Renal cortical epithelial cell (primary cell): ENCODE data around the gene GRK5. TPM values are rescaled to one million over a fixed set of nuclear protein-coding genes. Genes with fewer than 3 reads are reported as not detected.

Experiments used
- DNase-seq: peaks from one replicate; pipeline ENCODE4 v3.0.0-alpha.2; 2011; ENCODE audit warnings: low read depth
- total RNA-seq: library from RNA; depleted of rRNA; stranded (reverse); fragments of >200 nt; gene quantifications from 2 replicates; pipeline ENCODE4 v1.2.3, GENCODE V29; 2014

GRK5 gene
- total RNA-seq, 1 donor from 2014 or later = 1.1 TPM

DNA sequence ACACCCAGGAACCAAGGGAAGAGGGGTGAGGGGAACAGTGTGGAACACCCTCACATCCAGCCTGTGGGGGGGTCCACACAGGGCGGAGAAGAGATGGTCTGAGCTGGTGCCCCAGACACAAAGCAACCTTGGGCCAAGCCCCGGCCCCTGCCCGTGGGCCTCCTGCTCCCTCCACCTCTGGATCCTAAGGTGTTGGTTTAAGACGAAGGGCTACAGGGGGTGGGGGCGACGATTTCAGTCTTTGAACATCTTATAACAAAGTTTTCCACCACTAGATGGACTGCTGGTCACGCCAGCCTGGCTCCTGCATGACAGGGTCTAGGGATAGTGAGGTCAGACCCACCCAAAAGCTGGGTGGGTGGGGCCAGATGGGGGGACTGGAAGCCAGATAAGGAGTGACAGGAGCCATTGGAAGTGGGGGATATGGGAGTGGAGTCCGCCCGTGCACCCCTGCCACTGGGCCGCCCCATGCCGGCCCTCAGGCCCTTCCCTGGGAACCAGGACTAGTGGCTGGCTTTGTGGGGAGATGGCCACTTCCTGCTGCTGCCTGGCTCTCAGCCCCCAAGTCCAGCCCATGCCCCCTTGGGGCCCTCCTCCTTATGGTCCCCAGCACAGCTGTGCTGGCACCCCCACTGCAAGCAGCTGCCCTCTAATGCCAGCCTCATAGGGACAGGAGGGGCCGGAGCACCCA, 236.7 kb downstream of the GRK5 start:
- no peak for DNase-seq

DNA sequence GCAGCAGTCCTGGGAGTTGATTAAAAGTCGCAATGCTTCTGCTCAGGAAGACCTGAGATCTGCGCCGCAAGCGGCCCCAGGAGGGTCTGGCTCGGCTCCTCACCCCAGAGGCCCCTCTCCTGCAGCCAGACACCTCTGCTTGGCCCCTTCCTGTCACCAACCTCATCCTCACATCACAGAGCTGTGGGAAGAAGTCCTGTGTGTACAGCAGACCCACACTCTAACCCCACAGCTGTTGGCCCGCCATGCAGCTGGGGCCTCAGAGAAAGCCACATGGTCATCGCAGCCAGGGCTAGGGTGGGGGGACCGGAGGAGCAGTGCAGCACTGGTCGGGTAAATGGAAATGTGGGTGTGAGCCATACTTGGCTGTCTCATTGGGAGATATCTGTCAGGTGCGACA, 237.5 kb downstream of the GRK5 start:
- no peak for DNase-seq

DNA sequence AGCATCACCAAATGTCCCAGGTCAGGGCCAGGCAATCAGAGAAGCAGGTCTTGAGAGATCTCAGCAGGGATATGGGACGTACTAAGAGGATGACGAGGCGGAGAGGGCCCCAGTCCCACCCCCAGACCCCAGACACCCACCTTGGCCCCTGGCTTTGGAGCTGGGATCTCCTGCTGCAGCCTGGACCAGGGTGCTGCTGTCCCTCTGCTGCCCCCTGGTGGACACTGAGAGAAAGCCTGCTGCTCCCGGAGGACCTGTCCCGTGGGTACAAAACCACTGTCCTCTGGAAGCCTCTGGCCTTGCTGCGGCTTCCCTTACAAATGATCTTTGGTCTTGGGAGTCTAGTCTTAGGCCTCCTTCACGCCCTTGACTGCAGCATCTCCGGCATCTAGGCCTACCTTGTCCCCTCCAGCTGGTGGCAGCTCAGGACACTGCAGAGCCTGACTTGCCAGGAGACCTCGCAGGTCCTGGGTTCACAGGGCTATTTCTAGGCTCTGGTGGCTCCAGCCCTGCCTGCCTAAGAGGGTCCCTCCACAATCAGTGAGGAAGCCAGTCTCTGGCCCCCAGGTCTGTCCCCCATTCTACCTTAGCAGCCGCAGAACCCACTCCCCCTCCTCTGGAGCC, 238.1 kb downstream of the GRK5 start:
- DNase-seq = peak; percentile 52

DNA sequence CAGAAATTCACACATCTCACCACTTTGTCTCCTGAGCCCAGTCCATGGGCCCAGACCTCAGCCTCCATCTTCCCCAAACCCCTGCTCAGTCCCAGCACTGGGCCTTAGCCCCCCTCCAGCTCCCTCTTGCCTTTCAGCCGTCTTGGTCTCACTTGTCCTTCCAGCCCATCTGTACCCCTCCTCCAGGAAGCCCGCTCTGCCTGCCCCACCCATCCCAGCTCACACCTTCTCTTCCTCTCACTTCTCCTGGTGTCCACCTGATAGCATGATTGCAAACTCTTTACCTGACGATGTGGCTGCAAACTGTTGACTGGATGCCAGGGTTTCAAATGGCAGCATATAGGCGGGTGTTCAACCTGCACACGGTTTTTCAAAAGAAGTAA, 238.6 kb downstream of the GRK5 start:
- no peak for DNase-seq

DNA sequence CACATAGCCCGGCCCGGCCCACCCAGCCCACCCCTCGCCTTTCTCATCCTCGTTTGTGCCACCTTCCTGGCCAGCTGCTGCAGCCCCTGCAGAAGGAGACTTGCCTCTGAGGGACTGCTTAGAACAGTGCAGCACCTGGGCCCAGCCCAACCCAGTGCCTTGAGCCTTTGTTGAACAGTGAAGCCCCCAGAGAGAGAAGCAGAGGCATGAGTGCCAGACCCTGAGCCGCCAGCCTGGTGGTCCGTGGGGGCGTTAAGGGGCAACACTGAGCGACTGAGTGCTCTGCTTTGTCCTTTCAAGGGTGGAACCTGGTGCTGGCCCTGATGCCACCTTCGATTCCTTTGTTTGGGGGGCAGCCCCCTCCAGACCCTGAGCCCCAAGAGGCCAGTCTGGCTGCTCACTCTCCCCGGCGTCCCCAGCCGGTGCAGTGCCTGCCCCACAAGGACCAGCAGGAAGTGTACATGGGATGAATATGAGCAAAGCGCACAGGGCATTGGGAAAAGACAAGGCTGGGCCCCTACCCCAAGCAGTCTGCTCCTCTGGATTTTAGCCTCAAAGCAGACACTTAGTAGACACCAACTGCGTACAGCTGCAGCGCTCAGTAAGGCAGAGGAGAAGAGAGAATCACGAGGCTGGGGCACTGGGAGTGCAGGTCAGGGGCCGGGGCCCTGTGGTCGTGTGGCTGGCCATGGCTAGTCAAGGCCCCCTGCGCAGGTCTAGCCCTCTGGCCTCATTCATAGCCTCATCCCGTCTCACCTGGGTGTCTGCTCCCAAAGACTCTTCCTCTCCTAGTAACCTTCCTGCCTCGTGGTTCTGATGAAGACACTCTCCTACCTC, 239.3 kb downstream of the GRK5 start:
- no peak for DNase-seq

DNA sequence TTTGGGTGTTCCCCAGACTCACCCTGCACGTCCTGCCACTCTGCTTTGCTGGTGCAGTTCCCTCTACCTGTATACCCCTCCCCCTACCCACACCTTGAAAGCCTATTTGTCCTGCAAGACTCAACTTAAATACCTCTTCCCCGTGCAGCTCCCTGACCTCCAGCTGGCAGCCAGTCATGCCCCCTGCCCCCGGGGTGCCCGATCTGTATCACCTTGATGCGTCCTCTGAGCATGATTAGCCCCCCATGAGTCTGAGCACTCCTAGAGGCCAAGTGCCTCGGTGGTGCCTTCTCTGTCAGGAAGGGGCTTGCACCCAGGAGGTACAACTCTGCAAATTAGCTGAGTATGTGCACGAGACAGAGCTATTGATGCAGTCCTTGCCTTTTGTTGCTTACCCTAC, 240.1 kb downstream of the GRK5 start:
- DNase-seq = no peak

DNA sequence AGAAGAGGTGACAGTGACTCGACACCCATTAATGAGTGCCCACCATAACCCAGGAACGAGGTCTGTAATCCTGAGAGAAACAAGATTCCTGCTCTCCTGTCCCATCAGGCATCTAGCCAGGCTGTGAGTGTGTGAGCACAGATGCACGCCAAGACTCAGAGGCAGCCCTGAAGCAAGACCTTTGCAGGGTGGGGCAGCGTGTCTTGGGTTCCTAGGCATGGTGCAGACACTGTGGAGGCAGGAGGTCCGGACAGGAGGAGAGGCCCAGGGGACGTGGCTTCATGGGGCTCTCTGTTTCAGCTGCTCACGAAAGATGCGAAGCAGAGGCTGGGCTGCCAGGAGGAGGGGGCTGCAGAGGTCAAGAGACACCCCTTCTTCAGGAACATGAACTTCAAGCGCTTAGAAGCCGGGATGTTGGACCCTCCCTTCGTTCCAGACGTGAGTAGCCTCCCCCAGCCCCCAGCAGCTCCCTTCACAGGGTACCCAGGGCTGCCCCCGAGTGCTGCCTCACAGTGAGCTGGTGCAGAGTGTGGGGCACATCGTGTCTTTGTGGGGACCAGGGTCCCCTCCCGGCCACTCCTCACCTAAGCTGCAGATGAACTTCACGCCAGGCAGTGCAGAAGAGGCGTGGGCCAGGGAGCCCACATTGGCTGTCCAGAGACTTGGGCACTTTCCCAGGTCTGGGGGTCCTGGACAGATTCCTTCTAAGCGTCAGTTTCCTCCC, 240.6 kb downstream of the GRK5 start:
- DNase-seq = no peak

DNA sequence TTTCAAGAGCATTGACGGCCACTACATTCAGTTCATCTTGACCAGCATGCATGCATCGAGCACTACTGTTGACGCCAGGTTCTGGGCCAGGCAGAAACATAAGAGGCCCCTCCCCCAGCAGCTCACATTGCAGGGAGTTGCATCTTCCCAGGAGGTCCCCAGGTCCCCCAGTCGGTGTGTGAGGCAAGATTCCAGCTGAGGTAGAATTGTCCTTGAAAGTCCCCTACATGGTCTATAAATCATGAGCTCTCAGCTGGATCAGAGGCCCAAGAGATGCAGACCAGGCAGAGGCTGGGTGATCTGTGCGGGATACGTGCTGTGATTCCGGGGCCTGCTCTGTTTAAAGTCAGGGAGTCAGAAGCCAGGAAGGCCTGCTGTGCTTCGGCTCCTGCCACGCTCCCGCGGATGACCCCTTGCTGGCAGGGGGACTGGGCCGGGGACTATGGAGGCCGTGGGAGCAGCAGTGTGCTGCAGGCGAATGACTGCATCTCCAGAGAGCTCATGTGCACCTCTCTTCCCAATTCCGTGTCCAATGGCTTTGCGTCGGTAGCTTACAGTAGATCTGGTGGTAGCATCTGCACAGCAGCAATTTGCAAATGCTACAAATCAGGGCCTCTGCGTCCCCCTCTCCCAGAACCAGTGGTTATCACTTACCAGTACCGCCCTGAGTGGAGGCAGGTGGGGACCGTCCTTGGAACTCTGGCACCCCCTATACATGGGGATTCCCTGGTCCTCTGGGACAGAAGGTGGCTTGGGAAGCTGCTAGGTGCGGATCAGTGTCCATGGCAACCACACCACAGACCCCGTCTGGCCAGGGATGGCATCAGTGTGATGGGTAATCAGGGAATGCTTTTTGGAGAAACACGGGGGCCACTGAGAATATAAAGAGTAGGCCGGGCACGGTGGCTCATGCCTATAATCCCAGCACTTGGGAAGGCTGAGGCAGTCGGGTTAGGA, 241.5 kb downstream of the GRK5 start:
- DNase-seq = no peak

DNA sequence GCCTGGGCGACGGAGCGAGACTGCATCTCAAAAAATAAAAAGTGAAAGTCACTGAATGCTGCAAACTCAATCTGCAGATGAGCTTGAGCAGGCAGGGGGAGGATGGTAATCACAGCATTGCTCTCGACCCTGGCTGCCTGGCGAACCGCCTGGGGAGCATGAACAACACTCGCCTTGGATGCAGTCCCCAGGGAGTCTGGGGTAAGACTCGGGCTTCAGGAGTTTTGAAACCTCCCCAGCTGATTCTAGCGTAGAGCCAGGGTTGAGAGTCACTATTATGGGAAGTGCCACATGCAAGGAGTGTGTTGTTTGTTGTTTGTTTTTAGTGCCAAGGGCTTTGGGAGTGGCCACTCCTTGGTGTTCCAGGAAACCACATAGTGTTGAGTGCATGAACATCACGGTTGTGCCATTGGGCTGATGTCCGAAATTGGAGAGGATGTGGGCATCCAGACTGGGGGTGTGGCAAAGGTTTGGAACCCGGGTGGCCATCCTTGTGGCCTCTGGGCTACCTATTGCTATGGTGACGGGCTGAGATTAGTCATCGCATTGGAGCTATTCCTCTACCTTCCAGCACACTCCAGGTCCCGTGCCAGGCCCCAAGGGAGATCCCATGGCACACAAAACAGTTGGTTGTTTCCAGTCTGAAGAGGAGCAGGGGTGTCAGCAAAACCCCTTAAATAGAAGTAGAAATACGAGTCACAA, 242.5 kb downstream of the GRK5 start:
- DNase-seq = peak; percentile 30

DNA sequence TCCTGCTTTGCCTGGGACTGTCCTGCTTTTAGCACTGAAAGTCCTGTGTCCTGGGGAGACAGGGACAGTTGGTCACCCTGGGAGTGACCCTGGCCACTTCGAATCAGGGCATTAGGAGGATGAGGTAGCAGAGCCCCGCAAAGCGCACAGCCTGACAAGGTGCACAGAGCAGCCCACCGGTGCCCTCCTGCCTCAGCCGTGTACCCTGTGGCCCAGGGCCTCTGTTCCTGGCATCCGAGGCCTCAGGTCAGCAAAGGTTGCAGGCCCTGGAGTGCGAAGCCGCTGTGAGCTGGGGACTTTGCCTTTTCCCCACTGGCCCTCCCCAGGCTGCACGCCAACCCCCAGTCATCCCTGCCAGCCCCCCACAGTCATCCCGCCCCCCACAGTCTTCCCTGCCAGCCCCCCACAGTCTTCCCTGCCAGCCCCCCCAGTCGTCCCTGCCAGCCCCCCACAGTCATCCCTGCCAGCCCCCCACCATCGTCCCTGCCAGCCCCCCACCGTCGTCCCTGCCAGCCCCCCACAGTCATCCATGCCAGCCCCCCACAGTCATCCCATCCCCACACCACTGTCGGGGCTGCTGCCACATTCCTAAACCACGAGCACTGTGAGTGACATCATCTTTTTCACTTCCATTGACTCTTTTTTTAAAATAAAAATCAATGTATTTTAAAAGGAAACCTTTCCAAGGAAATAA, 243.4 kb downstream of the GRK5 start:
- DNase-seq = no peak

DNA sequence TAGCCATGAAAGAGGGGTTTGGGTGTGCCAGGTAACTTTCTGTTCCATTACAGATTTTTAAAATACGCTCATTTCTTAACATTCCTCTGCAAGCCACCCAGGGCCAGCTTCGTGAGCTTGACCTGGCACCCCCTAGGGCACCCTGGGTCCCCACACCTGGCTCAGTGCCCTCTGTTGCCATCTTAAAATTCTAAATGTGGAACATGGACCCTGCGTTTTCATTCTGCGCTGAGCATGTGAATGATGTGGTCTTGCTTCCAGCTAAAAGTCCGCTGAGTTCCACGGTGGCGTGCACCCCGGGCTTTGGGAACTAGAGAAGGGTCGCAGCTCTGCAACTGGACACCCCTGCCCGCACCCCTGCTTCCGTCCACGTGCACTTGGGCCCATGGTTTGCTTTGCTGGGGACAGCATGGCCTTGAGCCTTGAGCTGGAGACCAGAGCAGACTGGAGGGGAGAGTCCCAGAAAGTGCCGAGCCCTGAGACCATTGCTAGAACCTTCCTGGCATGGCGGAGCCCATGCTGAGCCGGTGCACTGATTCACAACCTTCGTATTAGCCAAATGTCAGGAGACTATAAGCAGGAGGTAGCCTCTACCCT, 244.0 kb downstream of the GRK5 start:
- no peak for DNase-seq

DNA sequence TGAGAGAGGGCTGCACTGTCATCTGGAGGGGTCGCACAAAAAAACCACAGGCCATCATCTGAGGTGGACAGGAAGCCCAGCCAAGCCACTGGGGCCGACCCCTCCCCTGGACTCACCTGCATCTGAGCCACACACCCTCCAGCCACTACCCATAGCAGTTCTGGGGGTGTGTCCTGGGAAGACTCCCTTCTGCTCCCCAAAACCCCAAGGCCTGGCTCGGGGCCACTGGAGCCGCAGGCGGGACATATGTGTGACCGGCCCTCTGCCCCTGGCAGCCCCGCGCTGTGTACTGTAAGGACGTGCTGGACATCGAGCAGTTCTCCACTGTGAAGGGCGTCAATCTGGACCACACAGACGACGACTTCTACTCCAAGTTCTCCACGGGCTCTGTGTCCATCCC, 245.0 kb downstream of the GRK5 start:
- DNase-seq = no peak

DNA sequence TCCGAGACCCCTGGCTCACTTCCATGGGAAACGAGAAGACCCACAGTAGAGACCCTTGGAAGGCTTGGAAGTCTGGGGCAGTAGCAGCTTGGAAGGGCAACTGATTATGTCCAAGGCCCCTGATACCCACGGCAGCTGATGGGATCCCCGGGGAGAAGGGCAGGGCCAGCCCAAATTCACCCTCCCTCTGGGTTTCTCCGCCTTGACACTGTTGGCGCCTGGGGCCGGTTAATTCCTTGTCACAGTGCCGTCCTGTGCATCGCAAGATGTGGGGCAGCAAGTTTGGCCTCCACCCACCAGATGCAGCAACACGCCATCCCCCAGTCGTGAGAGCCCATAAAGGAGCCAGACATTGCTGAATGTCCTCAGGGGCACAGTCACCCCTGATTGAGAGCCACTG, 245.9 kb downstream of the GRK5 start:
- DNase-seq = no peak

DNA sequence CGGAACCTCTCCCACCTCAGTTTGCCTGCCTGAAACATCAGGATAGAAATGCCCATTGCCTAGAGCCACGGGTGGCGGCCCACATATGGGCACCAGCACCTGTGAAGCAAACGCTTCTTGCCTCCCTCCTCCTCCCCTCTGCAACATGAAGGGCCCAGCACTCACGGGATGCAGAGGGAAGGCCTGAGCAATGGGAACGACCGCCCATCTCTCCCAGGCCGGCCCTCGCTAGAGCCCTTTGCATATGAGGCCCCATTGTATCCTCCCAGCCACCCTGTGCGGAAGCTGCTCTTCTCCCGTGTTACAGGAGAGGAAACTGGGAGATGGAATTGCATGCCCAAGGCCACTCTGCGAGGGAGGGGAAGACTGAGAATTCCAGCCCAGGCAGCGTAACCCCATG, 246.9 kb downstream of the GRK5 start:
- DNase-seq = no peak

DNA sequence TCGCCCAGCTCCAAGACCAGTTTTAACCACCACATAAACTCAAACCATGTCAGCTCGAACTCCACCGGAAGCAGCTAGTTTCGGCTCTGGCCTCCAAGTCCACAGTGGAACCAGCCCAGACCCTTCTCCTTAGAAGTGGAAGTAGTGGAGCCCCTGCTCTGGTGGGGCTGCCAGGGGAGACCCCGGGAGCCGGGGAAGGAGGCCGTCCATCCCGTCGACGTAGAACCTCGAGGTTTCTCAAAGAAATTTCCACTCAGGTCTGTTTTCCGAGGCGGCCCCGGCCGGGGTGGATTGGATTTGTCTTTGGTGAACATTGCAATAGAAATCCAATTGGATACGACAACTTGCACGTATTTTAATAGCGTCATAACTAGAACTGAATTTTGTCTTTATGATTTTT, 247.6 kb downstream of the GRK5 start:
- no peak for DNase-seq

DNA sequence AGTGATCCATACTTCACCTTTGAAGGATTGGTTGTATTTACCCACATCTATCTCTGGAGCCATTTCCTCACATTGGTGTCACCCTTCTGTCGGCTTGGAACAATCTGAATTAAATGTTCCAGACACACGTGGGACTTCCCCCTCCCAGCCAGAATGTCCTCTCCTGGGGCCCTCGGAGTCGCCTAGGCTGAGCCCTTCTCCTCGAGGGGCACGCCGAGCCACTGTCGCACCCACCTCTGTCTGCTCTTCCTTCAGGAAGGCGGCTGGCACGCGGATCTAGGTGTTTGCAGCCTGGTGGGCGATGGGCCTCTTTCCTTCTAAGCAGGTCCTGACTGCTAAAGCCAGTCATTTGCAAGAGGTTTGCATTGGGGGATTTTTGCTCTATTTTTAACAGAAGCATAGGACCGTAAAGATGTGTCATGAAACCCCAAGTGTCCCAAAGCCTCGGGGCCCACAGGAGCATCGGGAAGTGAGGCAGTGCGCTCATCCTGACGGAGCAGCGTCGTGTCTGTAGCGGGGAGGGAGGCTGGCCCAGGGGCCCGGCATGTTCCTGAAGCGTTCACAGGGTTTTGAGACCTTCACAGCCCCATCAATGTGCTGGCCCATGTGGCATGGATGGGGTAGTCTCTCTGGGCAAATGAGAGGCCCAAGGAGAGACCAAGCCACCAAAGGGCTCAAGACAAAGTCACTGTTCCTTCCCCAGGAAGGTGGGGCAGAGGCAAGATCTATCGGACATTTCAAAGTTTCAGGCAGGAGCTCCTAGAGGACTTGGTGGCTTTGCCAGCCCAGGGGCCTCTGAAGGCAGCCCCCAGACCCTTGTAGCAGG, 248.5 kb downstream of the GRK5 start:
- DNase-seq = no peak

DNA sequence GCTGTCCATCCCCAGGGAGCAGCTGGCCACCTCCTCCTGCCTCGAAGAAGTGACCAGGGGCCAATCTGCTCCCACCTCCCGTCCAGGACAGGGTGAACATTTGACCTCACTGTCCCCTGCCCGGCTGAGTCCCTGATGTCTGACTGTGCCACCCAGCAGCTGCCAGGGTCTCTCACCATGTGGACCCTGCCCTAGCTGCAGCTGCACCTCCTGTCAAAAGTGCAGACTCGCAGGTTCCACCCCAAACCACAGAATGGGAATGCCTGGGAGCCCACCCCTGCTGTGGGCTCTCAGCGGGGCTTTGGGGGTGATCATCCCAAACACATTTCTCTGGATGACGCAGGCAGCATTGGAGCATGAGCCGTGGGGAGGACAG, 249.1 kb downstream of the GRK5 start:
- no peak for DNase-seq

DNA sequence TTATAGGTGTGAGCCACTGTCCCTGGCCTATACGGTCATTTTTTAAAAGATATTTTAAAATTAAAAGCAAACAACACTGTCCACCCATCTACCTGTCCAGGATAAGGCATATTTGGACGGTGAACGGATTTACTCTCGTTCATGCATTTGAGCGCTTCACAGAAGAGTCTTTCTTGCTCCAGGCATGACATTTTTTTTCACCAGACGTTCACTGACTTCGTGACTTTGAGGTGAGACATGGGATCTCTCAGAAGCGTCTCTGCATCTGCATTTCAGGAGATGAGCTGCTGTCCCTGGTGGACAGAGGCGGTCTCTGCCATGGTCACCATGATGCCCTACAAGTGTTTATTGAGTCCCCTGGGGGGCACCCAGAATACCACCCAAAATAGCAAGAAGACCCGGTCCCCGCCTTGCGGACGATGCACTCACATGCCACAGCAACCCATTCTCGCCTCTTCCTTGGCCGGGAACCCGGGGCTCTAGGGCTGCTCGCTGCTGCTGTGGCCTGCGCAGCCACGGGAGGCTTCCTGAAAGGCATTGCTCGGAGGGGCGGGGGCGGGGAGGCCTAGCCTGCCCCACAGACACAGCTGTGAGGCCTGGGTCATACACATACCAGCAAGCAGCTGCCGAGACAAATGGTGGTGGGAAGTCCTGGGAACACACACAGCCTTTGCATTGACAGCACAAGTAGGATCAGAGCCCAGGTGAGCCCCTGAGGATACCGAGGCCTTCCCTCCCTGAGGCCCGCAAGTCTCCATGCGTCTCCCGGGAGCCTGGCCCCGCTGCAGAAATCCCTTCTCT, 250.8 kb downstream of the GRK5 start:
- no peak for DNase-seq
